GM19099 (cell line): ENCODE results near the gene ADK.

ENCODE experiments used
- POLR2A ChIP-seq: IDR thresholded peaks from 3 replicates; pipeline ENCODE4 v1.6.1; 2011; ENCODE audit warnings: low read depth; ENCODE audit not compliant: insufficient read length; ENCODE audit errors: extremely low read depth

The ADK gene

GRCh38 chr10:74718208-74718607, 567.2 kb downstream of the ADK start:
- no peak for TF ChIP-seq POLR2A

GRCh38 chr10:74728225-74728624, 577.2 kb downstream of the ADK start:
- TF ChIP-seq POLR2A: no peak

GRCh38 chr10:74730246-74730645, 579.2 kb downstream of the ADK start:
- TF ChIP-seq POLR2A: no peak

GRCh38 chr10:74733612-74734011, 582.6 kb downstream of the ADK start:
- TF ChIP-seq POLR2A: no peak

GRCh38 chr10:74736029-74736428, 585.0 kb downstream of the ADK start:
- no peak for TF ChIP-seq POLR2A

- no peak for TF ChIP-seq POLR2A
Measured at GRCh38 chr10:74738052-74738451, 587.0 kb downstream of the ADK start.

GRCh38 chr10:74738542-74738941, 587.5 kb downstream of the ADK start:
- no peak for TF ChIP-seq POLR2A

GRCh38 chr10:74738985-74739567, 588.1 kb downstream of the ADK start:
- TF ChIP-seq POLR2A: no peak

- no peak for TF ChIP-seq POLR2A
Measured at GRCh38 chr10:74743401-74743800, 592.4 kb downstream of the ADK start.

GRCh38 chr10:74745449-74745848, 594.4 kb downstream of the ADK start:
- no peak for TF ChIP-seq POLR2A

- no peak for TF ChIP-seq POLR2A
Measured at GRCh38 chr10:74746813-74747212, 595.8 kb downstream of the ADK start.

GRCh38 chr10:74748468-74749031, 597.5 kb downstream of the ADK start:
- no peak for TF ChIP-seq POLR2A

GRCh38 chr10:74750848-74751274, 599.8 kb downstream of the ADK start:
- TF ChIP-seq POLR2A: no peak

GRCh38 chr10:74752371-74753040, 601.5 kb downstream of the ADK start:
- TF ChIP-seq POLR2A: no peak

- TF ChIP-seq POLR2A: no peak
Measured at GRCh38 chr10:74753442-74754211, 602.6 kb downstream of the ADK start.
